WTC11 (cell line): ENCODE results near the gene RMI2. TPM values are rescaled to one million over a fixed set of nuclear protein-coding genes. Genes with fewer than 3 reads are reported as not detected.

Experiments
- ATAC-seq: fragments of 200-7000 bp; cut with Tn5 transposase; 2 replicates; pipeline ENCODE4 v1.10.0; 2021; ENCODE audit warnings: mild to moderate bottlenecking, moderate library complexity
- CTCF ChIA-PET: fragments of 300-600 bp; sonication (Branson Sonifier 250); formaldehyde crosslinking; loops from one replicate; lab custom pipeline; 2021; ENCODE audit warnings: antibody characterized with exemption; lab: Charles Lee
- POLR2A ChIA-PET: fragments of 350-600 bp; sonication (Branson Sonifier 250); formaldehyde crosslinking; loops from one replicate; lab custom pipeline; 2021; ENCODE audit warnings: antibody characterized with exemption; lab: Charles Lee
- DNase-seq: peaks from one replicate; pipeline ENCODE4 v3.0.0; 2021; ENCODE audit warnings: low spot score
- H3K27ac Mint-ChIP-seq: 2 replicates; pipeline ENCODE4 v1.8.0; 2021; ENCODE audit warnings: mixed read lengths
- H3K27me3 Mint-ChIP-seq: 2 replicates; pipeline ENCODE4 v1.8.0; 2021; ENCODE audit warnings: low read depth, mild to moderate bottlenecking, moderate library complexity, mixed read lengths
- H3K36me3 Mint-ChIP-seq: 2 replicates; pipeline ENCODE4 v1.8.0; 2021; ENCODE audit warnings: mixed read lengths
- H3K4me1 Mint-ChIP-seq: 2 replicates; pipeline ENCODE4 v1.8.0; 2022; ENCODE audit warnings: mixed read lengths
- H3K4me3 Mint-ChIP-seq: 2 replicates; pipeline ENCODE4 v1.8.0; 2021; ENCODE audit warnings: mild to moderate bottlenecking, moderate library complexity, mixed read lengths
- H3K9me3 Mint-ChIP-seq: 2 replicates; pipeline ENCODE4 v1.8.0; 2021; ENCODE audit warnings: mixed read lengths
- AFF4 ChIP-seq: sonication (generic); formaldehyde crosslinking; IDR thresholded peaks from 2 replicates; pipeline ENCODE4 v1.8.1; 2023; ENCODE audit warnings: mild to moderate bottlenecking, missing genetic modification reagents, borderline replicate concordance
- ATF6 ChIP-seq: sonication (generic); formaldehyde crosslinking; IDR thresholded peaks from 2 replicates; pipeline ENCODE4 v1.8.1; 2023; ENCODE audit warnings: mild to moderate bottlenecking, missing genetic modification reagents
- EMX1 ChIP-seq: fragments of 250-450 bp; sonication (Bioruptor Pico); IDR thresholded peaks from 2 replicates; pipeline ENCODE4 v1.8.0; 2021; ENCODE audit warnings: mild to moderate bottlenecking
- ETV6 ChIP-seq: sonication (generic); formaldehyde crosslinking; IDR thresholded peaks from 2 replicates; pipeline ENCODE4 v1.8.1; 2022; ENCODE audit warnings: mild to moderate bottlenecking, missing genetic modification reagents
- FOXJ3 ChIP-seq: sonication (generic); formaldehyde crosslinking; IDR thresholded peaks from 2 replicates; pipeline ENCODE4 v1.9.0; 2021; ENCODE audit warnings: missing genetic modification reagents, mild to moderate bottlenecking, borderline replicate concordance
- FOXK1 ChIP-seq: sonication (generic); formaldehyde crosslinking; IDR thresholded peaks from 2 replicates; pipeline ENCODE4 v1.8.0; 2022; ENCODE audit warnings: mild to moderate bottlenecking, moderate library complexity, missing genetic modification reagents
- FOXP1 ChIP-seq: sonication (generic); formaldehyde crosslinking; IDR thresholded peaks from 2 replicates; pipeline ENCODE4 v1.8.0; 2022; ENCODE audit warnings: missing genetic modification reagents, mild to moderate bottlenecking, moderate library complexity, borderline replicate concordance
- HMGA2 ChIP-seq: fragments of 250-450 bp; sonication (Bioruptor Pico); IDR thresholded peaks from 2 replicates; pipeline ENCODE4 v1.4.0; 2021; ENCODE audit warnings: mild to moderate bottlenecking, moderate library complexity
- HMGXB4 ChIP-seq: sonication (generic); formaldehyde crosslinking; IDR thresholded peaks from 2 replicates; pipeline ENCODE4 v1.8.1; 2023; ENCODE audit warnings: mild to moderate bottlenecking, moderate library complexity, missing genetic modification reagents
- KAT7 ChIP-seq: sonication (generic); formaldehyde crosslinking; IDR thresholded peaks from 2 replicates; pipeline ENCODE4 v1.8.1; 2023; ENCODE audit warnings: missing genetic modification reagents, mild to moderate bottlenecking, borderline replicate concordance
- MYBL2 ChIP-seq: sonication (generic); formaldehyde crosslinking; IDR thresholded peaks from 2 replicates; pipeline ENCODE4 v1.8.1; 2023; ENCODE audit warnings: mild to moderate bottlenecking, moderate library complexity, missing genetic modification reagents
- NFATC4 ChIP-seq: fragments of 250-450 bp; sonication (Bioruptor Pico); IDR thresholded peaks from 2 replicates; pipeline ENCODE4 v1.9.0; 2021; ENCODE audit warnings: mild to moderate bottlenecking
- SMAD3 ChIP-seq: sonication (generic); formaldehyde crosslinking; IDR thresholded peaks from 2 replicates; pipeline ENCODE4 v1.8.0; 2022; ENCODE audit warnings: missing genetic modification reagents, mild to moderate bottlenecking, borderline replicate concordance
- TCF7 ChIP-seq: sonication (generic); formaldehyde crosslinking; IDR thresholded peaks from 2 replicates; pipeline ENCODE4 v1.8.0; 2022; ENCODE audit warnings: mild to moderate bottlenecking, low read depth, missing genetic modification reagents, moderate library complexity
- TEAD4 ChIP-seq: sonication (generic); formaldehyde crosslinking; IDR thresholded peaks from 2 replicates; pipeline ENCODE4 v1.8.0; 2022; ENCODE audit warnings: mild to moderate bottlenecking, missing genetic modification reagents
- ZMAT4 ChIP-seq: fragments of 250-450 bp; sonication (Bioruptor Pico); IDR thresholded peaks from 2 replicates; pipeline ENCODE4 v1.9.0; 2021; ENCODE audit warnings: mild to moderate bottlenecking
- ZNF219 ChIP-seq: sonication (generic); formaldehyde crosslinking; IDR thresholded peaks from 2 replicates; pipeline ENCODE4 v1.8.0; 2023; ENCODE audit warnings: missing genetic modification reagents, mild to moderate bottlenecking, borderline replicate concordance
- ZNF263 ChIP-seq: sonication (generic); formaldehyde crosslinking; IDR thresholded peaks from 2 replicates; pipeline ENCODE4 v1.8.1; 2022; ENCODE audit warnings: low read depth, mild to moderate bottlenecking, moderate library complexity, missing genetic modification reagents
- total RNA-seq: library from RNA; stranded (reverse); gene quantifications from 3 replicates; pipeline ENCODE4 v1.2.3, GENCODE V29; 2021
- TF ChIP-seq, protein P1 (sequence below): sonication (generic); formaldehyde crosslinking; IDR thresholded peaks from 2 replicates; pipeline ENCODE4 v1.8.1; 2022; ENCODE audit warnings: low read depth, missing genetic modification reagents, borderline replicate concordance
- TF ChIP-seq, protein P2 (sequence below): fragments of 250-450 bp; sonication (Bioruptor Pico); conservative IDR thresholded peaks from 2 replicates; pipeline ENCODE4 v1.9.0; 2021; ENCODE audit warnings: mild to moderate bottlenecking
- TF ChIP-seq, protein P3 (sequence below): sonication (generic); formaldehyde crosslinking; IDR thresholded peaks from 2 replicates; pipeline ENCODE4 v1.8.0; 2023; ENCODE audit warnings: missing genetic modification reagents
- TF ChIP-seq, protein P4 (sequence below): fragments of 200-600 bp; IDR thresholded peaks from 2 replicates; pipeline ENCODE4 v1.8.0; 2022; ENCODE audit warnings: antibody characterized with exemption

Gene RMI2
- total RNA-seq, 1 experiment from 2014 or later = 79.0 TPM

- TF ChIP-seq ZNF219 (CRISPR knock-in tag) (no peak), SMAD3 (CRISPR knock-in tag) (no peak), ETV6 (CRISPR knock-in tag) (no peak)
- TF ChIP-seq, protein P1, sequence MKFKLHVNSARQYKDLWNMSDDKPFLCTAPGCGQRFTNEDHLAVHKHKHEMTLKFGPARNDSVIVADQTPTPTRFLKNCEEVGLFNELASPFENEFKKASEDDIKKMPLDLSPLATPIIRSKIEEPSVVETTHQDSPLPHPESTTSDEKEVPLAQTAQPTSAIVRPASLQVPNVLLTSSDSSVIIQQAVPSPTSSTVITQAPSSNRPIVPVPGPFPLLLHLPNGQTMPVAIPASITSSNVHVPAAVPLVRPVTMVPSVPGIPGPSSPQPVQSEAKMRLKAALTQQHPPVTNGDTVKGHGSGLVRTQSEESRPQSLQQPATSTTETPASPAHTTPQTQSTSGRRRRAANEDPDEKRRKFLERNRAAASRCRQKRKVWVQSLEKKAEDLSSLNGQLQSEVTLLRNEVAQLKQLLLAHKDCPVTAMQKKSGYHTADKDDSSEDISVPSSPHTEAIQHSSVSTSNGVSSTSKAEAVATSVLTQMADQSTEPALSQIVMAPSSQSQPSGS (CRISPR knock-in tag) = no peak
These were observed 34.7 kb upstream of the RMI2 start (continued) for GRCh38 chr16:11310634-11310977.

DNA sequence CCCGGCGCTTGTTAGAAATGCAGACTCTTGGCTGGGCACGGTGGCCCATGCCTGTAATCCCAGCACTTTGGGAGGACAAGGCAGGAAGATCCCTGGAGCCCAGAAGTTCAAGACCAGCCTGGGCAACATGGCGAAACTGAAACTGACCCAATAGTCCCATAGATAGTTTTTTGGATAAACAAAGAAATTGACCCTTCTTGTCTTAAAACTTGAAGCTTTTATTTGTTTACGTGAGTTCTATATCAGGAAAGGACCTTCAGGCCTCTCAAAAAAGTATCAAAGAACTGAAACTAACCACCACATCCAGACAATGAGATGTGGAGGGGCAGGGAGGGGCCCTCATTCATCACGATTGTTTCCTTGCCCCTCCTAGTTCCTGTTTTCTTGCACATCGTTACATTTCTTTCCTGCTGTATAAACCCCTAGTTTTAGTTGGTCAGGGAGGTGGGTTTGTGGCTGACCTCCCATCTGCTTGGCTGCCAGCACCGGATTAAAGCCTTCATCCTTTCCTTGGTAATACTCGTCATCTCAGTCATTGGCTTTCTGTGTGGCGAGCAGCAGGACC lies 34.2 kb upstream of the RMI2 start:
- H3K36me3 Mint-ChIP-seq = no peaks in the 10 kb centered on the region
- no peak for DNase-seq
- no peak for ATAC-seq
- H3K27ac Mint-ChIP-seq = peak overlapping the region; percentile 33; the same call in 1 of the 2 replicates
- ChIA-PET CTCF (interaction anchor here (1.0 to 1.8 kb wide), 3 partner anchors 45 to 56 kb away, joined by 3 to 8 read pairs (median 4); partner anchors contain the start of gene SOCS1), POLR2A (interaction anchor here (2.9 kb wide), 1 partner anchor 55 kb away, joined by 27 read pairs; the partner anchor contains the start of gene SOCS1)
- H3K4me3 Mint-ChIP-seq = no peak overlapping the region
- H3K4me1 Mint-ChIP-seq = peaks cover 64% of the 10 kb centered on the region
- H3K9me3 Mint-ChIP-seq = no peaks in the 10 kb centered on the region
- H3K27me3 Mint-ChIP-seq = no peaks in the 10 kb centered on the region
- TF ChIP-seq ATF6 (no peak), FOXK1 (CRISPR knock-in tag) (no peak), TEAD4 (no peak), ZMAT4 (CRISPR knock-in tag) (no peak), MYBL2 (CRISPR knock-in tag) (no peak), FOXP1 (CRISPR knock-in tag) (no peak), HMGXB4 (CRISPR knock-in tag) (no peak), NFATC4 (no peak), KAT7 (CRISPR knock-in tag) (no peak), FOXJ3 (CRISPR knock-in tag) (no peak), HMGA2 (no peak), EMX1 (no peak), TCF7 (CRISPR knock-in tag) (no peak), ZNF263 (CRISPR knock-in tag) (no peak), ETV6 (CRISPR knock-in tag) (no peak), AFF4 (CRISPR knock-in tag) (no peak)
- TF ChIP-seq, protein P2, sequence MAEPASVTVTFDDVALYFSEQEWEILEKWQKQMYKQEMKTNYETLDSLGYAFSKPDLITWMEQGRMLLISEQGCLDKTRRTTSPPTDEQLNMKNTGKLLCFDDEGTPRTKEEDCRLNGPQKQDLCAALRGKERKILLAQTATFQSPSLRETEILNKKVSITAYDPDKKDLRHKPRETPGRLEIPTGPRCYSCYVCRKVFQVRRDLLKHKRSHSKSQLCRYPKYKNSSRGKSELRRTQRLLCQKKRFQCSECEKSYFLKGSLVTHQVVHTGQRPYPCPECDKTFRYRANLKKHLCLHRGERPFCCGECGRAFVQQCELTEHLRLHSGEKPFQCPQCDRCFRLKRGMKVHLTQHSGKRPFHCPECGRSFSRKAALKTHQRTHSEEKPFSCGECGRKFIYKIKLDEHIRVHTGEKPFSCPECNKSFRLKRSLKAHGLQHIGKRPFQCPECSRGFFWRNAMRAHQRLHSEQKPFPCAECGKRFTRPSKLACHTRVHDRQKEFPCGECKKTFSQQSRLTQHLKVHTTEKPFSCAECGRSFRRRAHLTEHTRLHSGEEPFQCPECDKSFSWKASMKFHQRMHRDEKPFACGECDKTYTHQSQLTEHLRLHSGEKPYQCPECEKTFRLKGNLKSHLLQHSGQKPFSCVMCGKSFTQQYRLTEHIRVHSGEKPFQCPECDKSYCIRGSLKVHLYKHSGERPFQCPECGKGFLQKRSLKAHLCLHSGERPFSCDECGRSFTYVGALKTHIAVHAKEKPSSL (CRISPR knock-in tag) = no peak
- TF ChIP-seq, protein P3, sequence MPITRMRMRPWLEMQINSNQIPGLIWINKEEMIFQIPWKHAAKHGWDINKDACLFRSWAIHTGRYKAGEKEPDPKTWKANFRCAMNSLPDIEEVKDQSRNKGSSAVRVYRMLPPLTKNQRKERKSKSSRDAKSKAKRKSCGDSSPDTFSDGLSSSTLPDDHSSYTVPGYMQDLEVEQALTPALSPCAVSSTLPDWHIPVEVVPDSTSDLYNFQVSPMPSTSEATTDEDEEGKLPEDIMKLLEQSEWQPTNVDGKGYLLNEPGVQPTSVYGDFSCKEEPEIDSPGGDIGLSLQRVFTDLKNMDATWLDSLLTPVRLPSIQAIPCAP = no peak
- TF ChIP-seq, protein P4, sequence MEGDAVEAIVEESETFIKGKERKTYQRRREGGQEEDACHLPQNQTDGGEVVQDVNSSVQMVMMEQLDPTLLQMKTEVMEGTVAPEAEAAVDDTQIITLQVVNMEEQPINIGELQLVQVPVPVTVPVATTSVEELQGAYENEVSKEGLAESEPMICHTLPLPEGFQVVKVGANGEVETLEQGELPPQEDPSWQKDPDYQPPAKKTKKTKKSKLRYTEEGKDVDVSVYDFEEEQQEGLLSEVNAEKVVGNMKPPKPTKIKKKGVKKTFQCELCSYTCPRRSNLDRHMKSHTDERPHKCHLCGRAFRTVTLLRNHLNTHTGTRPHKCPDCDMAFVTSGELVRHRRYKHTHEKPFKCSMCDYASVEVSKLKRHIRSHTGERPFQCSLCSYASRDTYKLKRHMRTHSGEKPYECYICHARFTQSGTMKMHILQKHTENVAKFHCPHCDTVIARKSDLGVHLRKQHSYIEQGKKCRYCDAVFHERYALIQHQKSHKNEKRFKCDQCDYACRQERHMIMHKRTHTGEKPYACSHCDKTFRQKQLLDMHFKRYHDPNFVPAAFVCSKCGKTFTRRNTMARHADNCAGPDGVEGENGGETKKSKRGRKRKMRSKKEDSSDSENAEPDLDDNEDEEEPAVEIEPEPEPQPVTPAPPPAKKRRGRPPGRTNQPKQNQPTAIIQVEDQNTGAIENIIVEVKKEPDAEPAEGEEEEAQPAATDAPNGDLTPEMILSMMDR = no peak
